Left lung (tissue), 10 donors: ENCODE data around the gene TTC39B. TPM values are rescaled to one million over a fixed set of nuclear protein-coding genes. Genes with fewer than 3 reads are reported as not detected.
"Not testable (repeated sequence)": the region's sequence is repeated elsewhere in the genome, so short reads cannot be mapped to it uniquely, and the experiment has no call there.

Experiments used
- ATAC-seq: fragments of 200-7000 bp; cut with Tn5 transposase; one replicate; pipeline ENCODE4 v1.9.1; 2020; ENCODE audit warnings: moderate library complexity
- DNase-seq, 4 donors: peaks; one replicate each; pipeline ENCODE4 v3.0.0-alpha.2; 2013 to 2020
- H3K27ac ChIP-seq, 2 donors: fragments of 200-600 bp; sonication (generic) in 1 of 2; one replicate each; pipeline versions ENCODE4 v1.5.0 to v1.8.0; 2020 to 2021
- H3K27me3 ChIP-seq, 2 donors: fragments of 200-600 bp; sonication (generic) in 1 of 2; one replicate each; pipeline versions ENCODE4 v1.5.0 to v1.8.0; 2020 to 2021
- H3K36me3 ChIP-seq, 2 donors: fragments of 200-600 bp; sonication (generic) in 1 of 2; one replicate each; pipeline versions ENCODE4 v1.5.0 to v1.8.0; 2020 to 2021
- H3K4me1 ChIP-seq, 2 donors: fragments of 200-600 bp; one replicate each; pipeline ENCODE4 v1.8.0; 2021
- H3K4me3 ChIP-seq, 2 donors: fragments of 200-600 bp; sonication (generic) in 1 of 2; one replicate each; pipeline versions ENCODE4 v1.5.0 to v1.8.0; 2020 to 2021; ENCODE audit warnings: mild to moderate bottlenecking in 1 of 2
- H3K9me3 ChIP-seq, 2 donors: fragments of 200-600 bp; sonication (generic) in 1 of 2; one replicate each; pipeline versions ENCODE4 v1.5.0 to v1.8.0; 2020 to 2021
- intact Hi-C, 2 donors: fragments of 100-400 bp; cut with DNase I; formaldehyde crosslinking; loops; one replicate each; pipeline versions ENCODE4 v1.11.2 to v1.14.2; 2022
- polyA plus RNA-seq, 6 donors: library from polyadenylated mRNA; unstranded; fragments of 120-200 nt; gene quantifications; one replicate each; pipeline ENCODE4 v1.2.1, GENCODE V29; 2013; ENCODE audit not compliant: insufficient read length in 6 of 6
- total RNA-seq, 2 donors: library from RNA; stranded (reverse); fragmentation: NEBNext Ultra II Directional; extraction: Animal tissue kit (Norgen Biotek cat#: 25700); gene quantifications; one replicate each; pipeline ENCODE4 v1.2.1, GENCODE V29; 2021
- TF ChIP-seq, protein P1 (sequence below), 2 donors: fragments of 200-600 bp; sonication (generic) in 1 of 2; IDR thresholded peaks; one replicate each; pipeline versions ENCODE4 v1.5.0 to v1.8.0; 2021; ENCODE audit warnings: antibody characterized with exemption in 2 of 2
- donor health status: DM: no; HTN: yes; CAD: no.
- donor health status: DM: no; HTN: no; CAD: no.

The TTC39B gene
- total and polyA plus RNA-seq, 8 donors = 10.7 to 23.2 (median 13.1) TPM

DNA sequence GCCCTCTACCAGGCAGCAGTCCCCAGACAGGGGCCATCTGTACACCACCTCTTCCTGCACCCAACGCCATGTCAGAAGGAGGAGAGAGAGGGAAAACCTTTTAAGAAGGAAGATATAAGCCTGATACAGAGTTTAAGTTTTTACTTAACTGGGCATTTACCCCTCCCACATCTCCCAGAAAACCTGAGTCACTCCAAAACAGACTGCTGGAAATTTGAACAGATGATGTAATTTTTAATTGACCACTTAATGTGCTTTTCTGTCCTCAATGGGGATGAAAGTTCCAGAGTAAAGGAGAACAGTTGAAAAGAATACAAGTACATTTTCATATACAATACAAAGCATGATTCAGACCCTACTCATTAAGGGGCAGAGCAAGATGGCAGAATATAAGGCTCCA is 63.9 kb downstream of the TTC39B start:
- no peak overlapping the region for H3K4me3 ChIP-seq
- H3K36me3 ChIP-seq = no peaks in the 10 kb centered on the region
- no peaks in the 10 kb centered on the region for H3K4me1 ChIP-seq
- DNase-seq = no peak
- H3K27me3 ChIP-seq = no peaks in the 10 kb centered on the region
- peak; percentile 34 for ATAC-seq
- intact Hi-C loops = no loop called here
- peaks cover 0 to 3% of the 10 kb centered on the region in 2 donors for H3K9me3 ChIP-seq
- TF ChIP-seq, protein P1, sequence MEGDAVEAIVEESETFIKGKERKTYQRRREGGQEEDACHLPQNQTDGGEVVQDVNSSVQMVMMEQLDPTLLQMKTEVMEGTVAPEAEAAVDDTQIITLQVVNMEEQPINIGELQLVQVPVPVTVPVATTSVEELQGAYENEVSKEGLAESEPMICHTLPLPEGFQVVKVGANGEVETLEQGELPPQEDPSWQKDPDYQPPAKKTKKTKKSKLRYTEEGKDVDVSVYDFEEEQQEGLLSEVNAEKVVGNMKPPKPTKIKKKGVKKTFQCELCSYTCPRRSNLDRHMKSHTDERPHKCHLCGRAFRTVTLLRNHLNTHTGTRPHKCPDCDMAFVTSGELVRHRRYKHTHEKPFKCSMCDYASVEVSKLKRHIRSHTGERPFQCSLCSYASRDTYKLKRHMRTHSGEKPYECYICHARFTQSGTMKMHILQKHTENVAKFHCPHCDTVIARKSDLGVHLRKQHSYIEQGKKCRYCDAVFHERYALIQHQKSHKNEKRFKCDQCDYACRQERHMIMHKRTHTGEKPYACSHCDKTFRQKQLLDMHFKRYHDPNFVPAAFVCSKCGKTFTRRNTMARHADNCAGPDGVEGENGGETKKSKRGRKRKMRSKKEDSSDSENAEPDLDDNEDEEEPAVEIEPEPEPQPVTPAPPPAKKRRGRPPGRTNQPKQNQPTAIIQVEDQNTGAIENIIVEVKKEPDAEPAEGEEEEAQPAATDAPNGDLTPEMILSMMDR (IDR thresholded peaks at IDR 0.05) = no peak
- H3K27ac ChIP-seq = peak overlapping the region; percentile 42 to 71

DNA sequence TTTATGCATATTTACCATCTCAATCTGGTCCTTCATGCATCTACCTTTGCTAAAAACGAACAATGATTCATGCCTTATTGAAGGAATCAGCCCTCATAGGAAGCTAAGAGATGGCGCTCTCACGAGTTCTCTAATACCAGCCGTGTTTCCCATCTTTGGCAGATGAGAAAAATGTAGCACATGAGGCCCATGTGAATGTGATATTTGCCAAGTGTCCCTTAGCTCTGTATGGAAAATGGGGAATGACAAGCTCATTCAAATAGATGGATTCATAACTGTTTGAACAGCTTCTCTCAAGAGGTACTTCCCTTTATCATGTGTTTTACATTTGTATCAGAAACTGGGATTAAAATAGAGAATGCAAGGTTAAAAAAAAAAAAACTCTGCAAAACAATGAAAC is 66.1 kb downstream of the TTC39B start:
- Histone ChIP-seq H3K27ac (no peak overlapping the region), H3K9me3 (peaks cover 0 to 19% of the 10 kb centered on the region in 2 donors), H3K4me3 (no peak overlapping the region), H3K36me3 (no peaks in the 10 kb centered on the region), H3K27me3 (no peaks in the 10 kb centered on the region), H3K4me1 (no peaks in the 10 kb centered on the region)
- DNase-seq (no peak), ATAC-seq (no peak)
- intact Hi-C loops = no loop called here
- TF ChIP-seq, protein P1 (IDR thresholded peaks at IDR 0.05) = no peak

DNA sequence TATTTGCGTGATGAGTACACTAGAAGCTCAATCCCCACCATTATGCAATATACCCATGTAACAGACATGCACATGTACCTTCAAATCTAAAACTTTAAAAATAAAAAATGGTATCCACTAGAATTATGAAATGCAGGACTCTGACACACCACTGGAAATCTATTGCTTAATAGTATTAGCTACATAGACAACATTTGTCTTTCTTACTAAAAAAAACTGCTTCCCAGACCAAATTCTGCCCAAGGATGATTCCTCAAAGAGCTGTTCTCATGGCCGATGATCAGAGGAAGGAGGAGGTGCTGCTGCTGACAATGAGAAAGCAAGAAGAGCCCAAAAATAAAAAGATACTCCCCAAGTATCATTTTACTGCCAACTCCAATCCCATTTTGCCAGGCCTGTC is 67.2 kb downstream of the TTC39B start:
- Histone ChIP-seq H3K4me1 (no peaks in the 10 kb centered on the region), H3K4me3 (no peak overlapping the region), H3K27me3 (no peaks in the 10 kb centered on the region), H3K27ac (no peak overlapping the region), H3K36me3 (no peaks in the 10 kb centered on the region), H3K9me3 (peaks cover 0 to 27% of the 10 kb centered on the region in 2 donors)
- TF ChIP-seq, protein P1 (IDR thresholded peaks at IDR 0.05) = no peak
- intact Hi-C loops = no loop called here
- no peak for ATAC-seq
- no peak for DNase-seq

DNA sequence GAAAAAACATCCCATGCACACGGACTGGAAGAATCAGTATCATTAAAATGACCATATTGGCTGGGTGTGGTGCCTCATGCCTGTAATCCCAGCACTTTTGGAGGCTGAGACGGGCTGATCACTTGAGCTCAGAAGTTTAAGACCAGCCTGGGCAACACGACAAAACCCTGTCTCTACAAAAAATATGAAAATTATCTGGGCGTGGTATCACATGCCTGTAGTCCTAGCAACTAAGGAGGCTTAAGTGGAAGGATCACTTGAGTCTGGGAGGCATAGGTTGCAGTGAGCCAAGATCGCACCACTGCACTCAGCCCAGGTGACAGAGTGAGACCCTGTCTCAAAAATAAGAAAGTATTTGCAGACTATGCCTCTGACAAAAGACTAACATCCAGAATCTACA is 68.4 kb downstream of the TTC39B start:
- Histone ChIP-seq H3K27me3 (no peaks in the 10 kb centered on the region), H3K4me3 (no peak overlapping the region), H3K27ac (peak overlapping the region in 1 of 2 donors; percentile 23), H3K36me3 (no peaks in the 10 kb centered on the region), H3K4me1 (no peaks in the 10 kb centered on the region), H3K9me3 (peaks cover 0 to 27% of the 10 kb centered on the region in 2 donors)
- TF ChIP-seq, protein P1 (IDR thresholded peaks at IDR 0.05) = no peak
- intact Hi-C loops = no loop called here
- ATAC-seq = peak; percentile 77
- no peak for DNase-seq

DNA sequence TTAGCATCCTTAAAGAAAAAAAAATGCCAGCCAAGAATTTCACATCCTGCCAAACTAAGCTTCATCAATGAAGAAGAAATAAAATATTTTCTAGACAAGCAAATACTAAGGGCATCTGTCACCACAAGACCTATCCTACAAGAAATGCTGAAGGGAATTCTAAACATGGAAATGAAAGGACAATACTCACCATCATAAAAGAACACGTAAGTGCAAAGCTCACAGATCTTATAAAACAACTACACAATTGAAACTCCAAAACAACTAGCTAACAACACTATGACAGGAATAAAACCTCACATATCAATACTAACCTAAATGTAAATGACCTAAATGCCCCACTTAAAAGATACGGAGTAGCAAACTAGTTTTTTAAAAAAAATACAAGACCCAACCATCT is 71.4 kb downstream of the TTC39B start:
- Histone ChIP-seq H3K27me3 (no peaks in the 10 kb centered on the region), H3K36me3 (no peaks in the 10 kb centered on the region), H3K9me3 (peaks cover 0 to 27% of the 10 kb centered on the region in 2 donors), H3K27ac (no peak overlapping the region), H3K4me3 (no peak overlapping the region), H3K4me1 (no peaks in the 10 kb centered on the region)
- DNase-seq (no peak), ATAC-seq (no peak)
- intact Hi-C loops = no loop called here
- TF ChIP-seq, protein P1 (IDR thresholded peaks at IDR 0.05) = no peak

DNA sequence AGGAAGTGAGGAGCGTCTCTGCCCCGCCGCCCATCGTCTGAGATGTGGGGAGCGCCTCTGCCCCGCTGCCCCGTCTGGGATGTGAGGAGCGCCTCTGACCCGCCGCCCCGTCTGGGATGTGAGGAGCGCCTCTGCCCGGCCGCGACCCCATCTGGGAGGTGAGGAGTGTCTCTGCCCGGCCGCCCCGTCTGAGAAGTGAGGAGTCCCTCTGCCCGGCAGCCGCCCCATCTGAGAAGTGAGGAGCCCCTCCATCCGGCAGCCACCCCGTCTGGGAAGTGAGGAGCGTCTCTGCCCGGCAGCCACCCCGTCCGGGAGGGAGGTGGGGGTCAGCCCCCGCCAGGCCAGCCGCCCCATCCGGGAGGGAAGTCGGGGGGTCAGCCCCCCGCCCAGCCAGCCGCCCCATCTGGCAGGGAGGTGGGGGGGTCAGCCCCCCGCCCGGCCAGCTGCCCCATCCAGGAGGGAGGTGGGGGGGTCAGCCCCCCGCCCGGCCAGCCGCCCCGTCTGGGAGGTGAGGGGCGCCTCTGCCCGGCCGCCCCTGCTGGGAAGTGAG is 73.0 kb downstream of the TTC39B start:
- intact Hi-C loops, H3K4me1 ChIP-seq, H3K36me3 ChIP-seq, H3K4me3 ChIP-seq, ATAC-seq, DNase-seq, H3K27ac ChIP-seq, H3K27me3 ChIP-seq: not testable (repeated sequence)
- peaks cover 0 to 27% of the 10 kb centered on the region in 2 donors for H3K9me3 ChIP-seq

DNA sequence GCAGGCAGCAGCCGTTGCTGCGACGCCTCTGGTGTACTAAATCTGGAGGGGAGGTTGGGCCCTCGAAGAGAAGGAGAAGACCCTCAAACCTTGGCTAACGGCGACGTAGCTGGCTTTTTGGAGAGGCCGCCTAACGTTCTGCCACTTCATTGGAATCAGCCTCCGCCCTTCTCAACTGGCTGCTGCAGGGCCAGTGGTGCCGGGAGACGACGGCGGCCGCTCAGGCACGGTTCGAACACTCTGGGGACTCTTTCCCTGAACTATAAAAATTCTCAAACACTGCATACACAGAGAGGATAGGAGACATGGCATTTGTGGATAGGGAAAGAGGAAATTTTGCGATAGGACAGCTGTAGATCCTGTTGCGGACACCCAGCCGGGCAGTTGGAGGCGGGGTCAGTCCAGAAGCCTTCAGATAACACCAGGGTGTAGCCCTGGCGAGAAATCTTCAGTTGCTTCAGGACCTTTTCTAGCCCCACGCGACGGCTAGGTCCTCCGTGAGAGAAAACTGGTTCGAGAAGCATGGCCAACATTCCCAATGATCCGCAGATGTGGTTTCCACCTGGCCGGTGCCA is 74.2 kb downstream of the TTC39B start:
- DNase-seq, H3K4me3 ChIP-seq, intact Hi-C loops, ATAC-seq, H3K4me1 ChIP-seq, H3K27me3 ChIP-seq, H3K27ac ChIP-seq, H3K36me3 ChIP-seq: not testable (repeated sequence)
- H3K9me3 ChIP-seq = peaks cover 0 to 22% of the 10 kb centered on the region in 2 donors
